ENCODE data around the gene MDH2. TPM values are rescaled to one million over a fixed set of nuclear protein-coding genes. Genes with fewer than 3 reads are reported as not detected.
A peak's percentile ranks its signal among the peaks of the same experiment; 100 is the strongest.

Gene MDH2
- total RNA-seq, 1 donor from 2014 or later: 107 TPM

DNA sequence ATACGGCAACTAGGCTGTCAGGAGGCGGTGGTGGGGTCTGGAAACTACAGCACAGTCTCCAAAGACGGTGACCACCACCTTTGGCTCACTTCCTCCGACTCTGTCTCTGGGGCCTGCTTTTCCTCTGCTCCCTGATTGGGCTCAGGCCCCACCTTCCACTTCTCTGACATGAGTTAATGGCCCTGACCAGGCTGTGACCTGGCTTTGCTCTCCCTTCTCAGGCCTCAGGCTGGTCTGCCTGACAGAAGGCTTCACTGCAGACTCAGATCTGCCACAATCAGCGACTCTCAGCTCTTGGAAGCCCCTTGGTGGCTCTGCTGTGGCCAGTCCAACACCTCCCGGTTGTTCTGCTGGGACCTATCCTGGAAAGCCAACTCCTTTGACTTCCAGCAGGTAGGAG, 7.8 kb upstream of the MDH2 start:
- no peaks in the 10 kb centered on the region for H3K9me3 ChIP-seq
- ATAC-seq (no peak), DNase-seq (no peak)
- intact Hi-C loops (cut with DNase I): no loop called here
- H3K27me3 ChIP-seq (ENCODE audit: low read depth): no peaks in the 10 kb centered on the region
- H3K36me3 ChIP-seq: peaks cover 4% of the 10 kb centered on the region
- H3K27ac ChIP-seq: no peak overlapping the region
- TF ChIP-seq, protein P1, sequence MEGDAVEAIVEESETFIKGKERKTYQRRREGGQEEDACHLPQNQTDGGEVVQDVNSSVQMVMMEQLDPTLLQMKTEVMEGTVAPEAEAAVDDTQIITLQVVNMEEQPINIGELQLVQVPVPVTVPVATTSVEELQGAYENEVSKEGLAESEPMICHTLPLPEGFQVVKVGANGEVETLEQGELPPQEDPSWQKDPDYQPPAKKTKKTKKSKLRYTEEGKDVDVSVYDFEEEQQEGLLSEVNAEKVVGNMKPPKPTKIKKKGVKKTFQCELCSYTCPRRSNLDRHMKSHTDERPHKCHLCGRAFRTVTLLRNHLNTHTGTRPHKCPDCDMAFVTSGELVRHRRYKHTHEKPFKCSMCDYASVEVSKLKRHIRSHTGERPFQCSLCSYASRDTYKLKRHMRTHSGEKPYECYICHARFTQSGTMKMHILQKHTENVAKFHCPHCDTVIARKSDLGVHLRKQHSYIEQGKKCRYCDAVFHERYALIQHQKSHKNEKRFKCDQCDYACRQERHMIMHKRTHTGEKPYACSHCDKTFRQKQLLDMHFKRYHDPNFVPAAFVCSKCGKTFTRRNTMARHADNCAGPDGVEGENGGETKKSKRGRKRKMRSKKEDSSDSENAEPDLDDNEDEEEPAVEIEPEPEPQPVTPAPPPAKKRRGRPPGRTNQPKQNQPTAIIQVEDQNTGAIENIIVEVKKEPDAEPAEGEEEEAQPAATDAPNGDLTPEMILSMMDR (IDR thresholded peaks at IDR 0.05): no peak
- no peak overlapping the region for H3K4me3 ChIP-seq
- peaks cover 4% of the 10 kb centered on the region for H3K4me1 ChIP-seq

DNA sequence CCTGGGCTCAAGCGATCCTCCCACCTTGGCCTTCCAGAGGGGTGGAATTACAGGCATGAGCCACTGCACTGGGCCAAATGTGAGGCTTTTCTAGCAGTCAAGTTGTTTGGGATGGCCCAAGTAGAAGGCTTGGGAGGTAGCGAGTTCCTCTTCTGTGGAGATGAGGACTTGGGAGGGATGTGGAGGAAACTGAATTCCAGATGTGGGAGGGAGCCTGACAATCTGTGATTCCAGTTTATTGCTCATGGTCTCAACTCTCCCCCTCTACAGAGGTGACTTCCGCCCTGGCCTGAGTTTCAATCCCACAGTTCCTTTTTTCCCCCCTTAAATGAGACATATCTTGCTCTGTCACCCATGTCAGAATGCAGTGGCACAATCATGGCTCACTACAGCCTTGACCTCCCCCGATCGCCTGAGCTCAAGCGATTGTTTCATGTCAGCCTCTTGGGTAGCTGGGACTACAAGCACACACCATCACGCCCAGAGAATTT, 3.5 kb upstream of the MDH2 start:
- Histone ChIP-seq H3K4me3 (no peak overlapping the region), H3K27me3 (ENCODE audit: low read depth) (no peaks in the 10 kb centered on the region), H3K36me3 (peaks cover 4% of the 10 kb centered on the region), H3K27ac (no peak overlapping the region), H3K9me3 (no peaks in the 10 kb centered on the region), H3K4me1 (peaks cover 9% of the 10 kb centered on the region)
- TF ChIP-seq, protein P1 (IDR thresholded peaks at IDR 0.05): no peak
- DNase-seq: no peak
- intact Hi-C loops (cut with DNase I): no loop called here
- no peak for ATAC-seq

DNA sequence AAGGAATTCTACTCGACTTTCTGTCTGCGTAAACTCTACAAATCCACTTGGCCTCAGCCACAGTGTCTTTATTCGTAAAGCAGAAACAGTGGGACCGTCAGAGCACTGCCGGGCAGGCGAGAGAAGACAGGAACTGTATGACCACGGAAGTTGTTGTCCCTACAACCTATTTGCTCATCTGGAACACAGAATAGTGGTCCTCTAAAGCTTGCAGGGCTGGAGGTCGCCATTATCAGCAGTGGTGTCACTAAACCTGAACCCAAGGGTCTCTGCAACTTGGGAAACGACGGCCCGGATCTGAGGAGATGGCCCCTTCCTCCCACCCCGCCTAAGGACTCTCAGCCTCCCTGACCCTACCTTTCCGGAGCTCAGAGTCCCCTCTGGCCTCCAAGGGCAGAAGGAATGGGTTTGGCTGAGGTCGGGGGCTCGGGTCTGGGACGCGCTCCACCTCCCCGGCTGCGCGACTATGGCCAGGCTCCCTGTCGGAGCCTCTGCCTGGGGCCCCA, 548 bp upstream of the MDH2 start:
- H3K27ac ChIP-seq: peak overlapping the region; percentile 97
- no peak for DNase-seq
- intact Hi-C loops (cut with DNase I): no loop called here
- peak; percentile 3 to 12 for ATAC-seq
- peaks cover 8% of the 10 kb centered on the region for H3K36me3 ChIP-seq
- peak overlapping the region; percentile 99 for H3K4me3 ChIP-seq
- TF ChIP-seq, protein P1 (IDR thresholded peaks at IDR 0.05): no peak
- H3K9me3 ChIP-seq: no peaks in the 10 kb centered on the region
- H3K27me3 ChIP-seq (ENCODE audit: low read depth): no peaks in the 10 kb centered on the region
- H3K4me1 ChIP-seq: peaks cover 14% of the 10 kb centered on the region

DNA sequence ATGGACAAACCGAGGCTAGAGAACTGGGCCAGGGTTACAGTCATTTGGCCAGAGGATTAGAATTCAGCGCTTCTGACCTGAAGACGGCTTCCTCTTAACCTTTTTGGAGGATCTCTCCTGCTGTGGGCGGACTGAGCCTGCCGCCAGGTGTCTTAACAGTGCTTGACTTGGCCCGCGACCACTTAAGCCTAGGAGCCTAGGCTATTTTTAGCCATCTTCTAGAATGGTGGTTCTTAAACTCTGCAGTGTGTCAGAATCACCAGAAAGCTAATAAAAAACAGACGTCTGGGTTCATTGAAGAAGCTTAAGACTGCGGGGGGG, 722 bp downstream of the MDH2 start:
- Histone ChIP-seq H3K4me3 (peak overlapping the region; percentile 99), H3K27me3 (ENCODE audit: low read depth) (no peaks in the 10 kb centered on the region), H3K9me3 (no peaks in the 10 kb centered on the region), H3K4me1 (peaks cover 14% of the 10 kb centered on the region), H3K36me3 (peaks cover 8% of the 10 kb centered on the region), H3K27ac (peak overlapping the region; percentile 97)
- intact Hi-C loops (cut with DNase I): no loop called here
- DNase-seq (peak; percentile 61), ATAC-seq (peak; percentile 53 to 63)
- TF ChIP-seq, protein P1 (IDR thresholded peaks at IDR 0.05): no peak

DNA sequence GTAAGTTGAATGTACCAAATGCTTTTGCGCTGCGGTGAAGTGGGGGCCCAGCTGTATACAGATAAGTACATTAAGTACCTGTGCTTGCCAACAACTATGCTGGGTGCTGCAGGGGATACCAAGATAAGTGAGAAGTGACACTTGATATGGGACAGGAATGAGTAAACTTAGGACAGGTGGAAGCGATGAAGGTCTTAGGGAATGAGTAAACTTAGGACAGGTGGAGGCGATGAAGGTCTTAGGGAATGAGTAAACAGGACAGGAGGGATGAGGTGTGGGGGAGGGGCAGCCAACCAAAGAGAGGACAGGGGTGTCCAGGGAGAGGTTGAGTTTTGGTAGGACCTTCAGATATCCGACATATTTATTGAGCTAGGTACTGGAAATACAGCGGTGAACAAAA, 1.4 kb downstream of the MDH2 start:
- TF ChIP-seq, protein P1 (IDR thresholded peaks at IDR 0.05): no peak
- Histone ChIP-seq H3K4me1 (peaks cover 14% of the 10 kb centered on the region), H3K4me3 (peak overlapping the region; percentile 99), H3K27ac (no peak overlapping the region), H3K36me3 (peaks cover 14% of the 10 kb centered on the region), H3K27me3 (ENCODE audit: low read depth) (no peaks in the 10 kb centered on the region), H3K9me3 (no peaks in the 10 kb centered on the region)
- DNase-seq (no peak), ATAC-seq (no peak)
- intact Hi-C loops (cut with DNase I): no loop called here

Data from lower lobe of right lung (tissue), 2 donors.